Right renal pelvis (tissue), 4 donors: ENCODE results near the gene DLG4. TPM values are rescaled to one million over a fixed set of nuclear protein-coding genes. Genes with fewer than 3 reads are reported as not detected.
A peak's percentile ranks its signal among the peaks of the same experiment; 100 is the strongest.
"Not testable (repeated sequence)": the region's sequence is repeated elsewhere in the genome, so short reads cannot be mapped to it uniquely, and the experiment has no call there.

Experiments used
- DNase-seq, 4 donors: peaks; one replicate each; pipeline ENCODE4 v3.0.0-alpha.2; 2013; ENCODE audit warnings: low read depth in 4 of 4, low spot score in 3 of 4, missing footprints in 1 of 4
- polyA plus RNA-seq, 4 donors: library from polyadenylated mRNA; unstranded; fragments of 120-200 nt; gene quantifications; one replicate each; pipeline ENCODE4 v1.2.1, GENCODE V29; 2013; ENCODE audit not compliant: insufficient read length in 4 of 4

DLG4 gene
- polyA plus RNA-seq, 4 donors: 30.3 to 40.3 (median 32.9) TPM

- no peak for DNase-seq
Observed at GRCh38 chr17:7250695-7251627, 31.3 kb upstream of the DLG4 start.

GRCh38 chr17:7249830-7250229 lies 30.2 kb upstream of the DLG4 start:
- DNase-seq: no peak

GRCh38 chr17:7249214-7249613 lies 29.6 kb upstream of the DLG4 start:
- DNase-seq: no peak

- no peak for DNase-seq
Observed at GRCh38 chr17:7248796-7249195, 29.2 kb upstream of the DLG4 start.

GRCh38 chr17:7246779-7247178 lies 27.1 kb upstream of the DLG4 start:
- no peak for DNase-seq

GRCh38 chr17:7243838-7244237 lies 24.2 kb upstream of the DLG4 start:
- not testable (repeated sequence) for DNase-seq

- DNase-seq: no peak
Observed at GRCh38 chr17:7243453-7243729, 23.8 kb upstream of the DLG4 start.

- peak; percentile 94 to 97 (median 96) for DNase-seq
Observed at GRCh38 chr17:7242717-7243452, 23.2 kb upstream of the DLG4 start.

GRCh38 chr17:7241783-7242716 lies 22.4 kb upstream of the DLG4 start, which contains the start of gene GABARAP:
Gene GABARAP, minus strand, starts transcription at chr17:7242449. Its CDS starts 119 bp downstream, at chr17:7242330.
- peak; percentile 89 to 99 (median 93) for DNase-seq

GRCh38 chr17:7241090-7241733 lies 21.6 kb upstream of the DLG4 start:
- DNase-seq: no peak

- DNase-seq: no peak
Observed at GRCh38 chr17:7240375-7240774, 20.7 kb upstream of the DLG4 start.

- DNase-seq: peak; percentile 98 to 99 (median 99)
Observed at GRCh38 chr17:7239091-7240027, 19.7 kb upstream of the DLG4 start, which contains the start of gene PHF23. Gene PHF23, minus strand, starts transcription at chr17:7239457. Its CDS starts 178 bp downstream, at chr17:7239279.

- DNase-seq: no peak
Observed at GRCh38 chr17:7238420-7239090, 18.9 kb upstream of the DLG4 start.

GRCh38 chr17:7237761-7238419 lies 18.3 kb upstream of the DLG4 start:
- DNase-seq: no peak

- no peak for DNase-seq
Observed at GRCh38 chr17:7237266-7237760, 17.7 kb upstream of the DLG4 start.

GRCh38 chr17:7236808-7237207 lies 17.2 kb upstream of the DLG4 start:
- DNase-seq: no peak
